ENCODE data around the gene KDM5B. TPM values are rescaled to one million over a fixed set of nuclear protein-coding genes. Genes with fewer than 3 reads are reported as not detected.

KDM5B gene
- total and polyA plus RNA-seq, 2 of the 8 experiments (the other 6 are each of a cell fraction or from before 2014, with no cell fraction given), result 73.3 to 210 TPM

DNA sequence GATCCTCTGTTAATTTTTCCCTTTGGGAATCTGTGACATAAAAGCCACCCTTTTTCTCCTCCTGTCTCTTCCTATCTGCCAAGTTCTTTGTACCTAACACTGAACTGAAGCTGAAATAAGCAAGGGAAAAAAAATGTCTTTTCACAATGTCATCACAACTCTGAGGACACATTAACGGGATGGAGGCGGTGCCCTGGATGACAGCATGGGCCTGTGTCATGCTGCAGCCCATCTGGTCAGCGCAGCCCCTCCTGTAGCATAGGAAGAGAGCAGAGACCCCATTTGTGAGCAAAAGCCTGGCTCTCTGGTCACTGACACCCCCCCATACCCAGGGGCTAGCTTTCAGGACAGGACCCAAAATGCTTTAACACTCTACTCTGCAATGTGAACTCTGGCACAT lies 120.4 kb downstream of the KDM5B start (continued):
- TF ChIP-seq, protein P1, sequence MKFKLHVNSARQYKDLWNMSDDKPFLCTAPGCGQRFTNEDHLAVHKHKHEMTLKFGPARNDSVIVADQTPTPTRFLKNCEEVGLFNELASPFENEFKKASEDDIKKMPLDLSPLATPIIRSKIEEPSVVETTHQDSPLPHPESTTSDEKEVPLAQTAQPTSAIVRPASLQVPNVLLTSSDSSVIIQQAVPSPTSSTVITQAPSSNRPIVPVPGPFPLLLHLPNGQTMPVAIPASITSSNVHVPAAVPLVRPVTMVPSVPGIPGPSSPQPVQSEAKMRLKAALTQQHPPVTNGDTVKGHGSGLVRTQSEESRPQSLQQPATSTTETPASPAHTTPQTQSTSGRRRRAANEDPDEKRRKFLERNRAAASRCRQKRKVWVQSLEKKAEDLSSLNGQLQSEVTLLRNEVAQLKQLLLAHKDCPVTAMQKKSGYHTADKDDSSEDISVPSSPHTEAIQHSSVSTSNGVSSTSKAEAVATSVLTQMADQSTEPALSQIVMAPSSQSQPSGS (IDR thresholded peaks at IDR 0.05; ENCODE audit: low read length), result no peak
- TF ChIP-seq GABPA (IDR thresholded peaks at IDR 0.05; ENCODE audit: borderline replicate concordance, insufficient read depth, low read length), result no peak
- no peak for TF ChIP-seq CHD2 (IDR thresholded peaks at IDR 0.05; ENCODE audit: low read length)
- no peak for TF ChIP-seq RNF2 (IDR thresholded peaks at IDR 0.05; ENCODE audit: borderline replicate concordance, low read depth, low read length, missing control alignments, poor library complexity, severe bottlenecking)
- TF ChIP-seq, protein P2, sequence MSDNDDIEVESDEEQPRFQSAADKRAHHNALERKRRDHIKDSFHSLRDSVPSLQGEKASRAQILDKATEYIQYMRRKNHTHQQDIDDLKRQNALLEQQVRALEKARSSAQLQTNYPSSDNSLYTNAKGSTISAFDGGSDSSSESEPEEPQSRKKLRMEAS (IDR thresholded peaks at IDR 0.05), result no peak
- no peak for TF ChIP-seq YY1 (IDR thresholded peaks at IDR 0.05; ENCODE audit: low read depth, low read length)

All from H1 (cell line).